Measurements from ENCODE around the gene ZFYVE21.
A peak's percentile ranks its signal among the peaks of the same experiment; 100 is the strongest.

The ZFYVE21 gene

GRCh38 chr14:103729496-103730448 lies 14.2 kb downstream of the ZFYVE21 start:
- no peak overlapping the region for H3K4me3 ChIP-seq (replicated peaks; ENCODE audit: low read depth, low read length)
- DNase-seq (ENCODE audit: extremely low read depth, low read depth): no peak
- no peak for TF ChIP-seq CTCF (IDR thresholded peaks at IDR 0.05; ENCODE audit: low read depth, low read length, missing control alignments)

GRCh38 chr14:103730490-103731035 lies 15.0 kb downstream of the ZFYVE21 start:
- peak; percentile 12 for TF ChIP-seq CTCF (IDR thresholded peaks at IDR 0.05; ENCODE audit: low read depth, low read length, missing control alignments)
- no peak overlapping the region for H3K4me3 ChIP-seq (replicated peaks; ENCODE audit: low read depth, low read length)
- DNase-seq (ENCODE audit: extremely low read depth, low read depth): no peak

GRCh38 chr14:103731481-103731880 lies 15.9 kb downstream of the ZFYVE21 start:
- no peak overlapping the region for H3K4me3 ChIP-seq (replicated peaks; ENCODE audit: low read depth, low read length)
- no peak for DNase-seq (ENCODE audit: extremely low read depth, low read depth)
- TF ChIP-seq CTCF (IDR thresholded peaks at IDR 0.05; ENCODE audit: low read depth, low read length, missing control alignments): no peak

GRCh38 chr14:103731916-103732867 lies 16.6 kb downstream of the ZFYVE21 start:
- H3K4me3 ChIP-seq (replicated peaks; ENCODE audit: low read depth, low read length): no peak overlapping the region
- no peak for DNase-seq (ENCODE audit: extremely low read depth, low read depth)
- TF ChIP-seq CTCF (IDR thresholded peaks at IDR 0.05; ENCODE audit: low read depth, low read length, missing control alignments): no peak

- DNase-seq (ENCODE audit: extremely low read depth, low read depth): no peak
- no peak overlapping the region for H3K4me3 ChIP-seq (replicated peaks; ENCODE audit: low read depth, low read length)
- no peak for TF ChIP-seq CTCF (IDR thresholded peaks at IDR 0.05; ENCODE audit: low read depth, low read length, missing control alignments)
Measured at GRCh38 chr14:103732868-103733620, 17.4 kb downstream of the ZFYVE21 start.

GRCh38 chr14:103733651-103734050 lies 18.0 kb downstream of the ZFYVE21 start:
- no peak for DNase-seq (ENCODE audit: extremely low read depth, low read depth)
- no peak overlapping the region for H3K4me3 ChIP-seq (replicated peaks; ENCODE audit: low read depth, low read length)
- no peak for TF ChIP-seq CTCF (IDR thresholded peaks at IDR 0.05; ENCODE audit: low read depth, low read length, missing control alignments)
